OCI-LY1 (cell line): ENCODE measurements around the gene MED15.
"Not testable (repeated sequence)": the region's sequence is repeated elsewhere in the genome, so short reads cannot be mapped to it uniquely, and the experiment has no call there.

Experiments used
- H2AFZ ChIP-seq: fragments of 200-600 bp; sonication (generic), shearing (Covaris generic); 2 replicates; pipeline ENCODE4 v1.6.0; 2014; ENCODE audit warnings: antibody characterized with exemption, mild to moderate bottlenecking, low read length
- H3F3A ChIP-seq: fragments of 200-600 bp; sonication (generic), shearing (Covaris generic); 2 replicates; pipeline ENCODE4 v1.6.0; 2014; ENCODE audit warnings: mild to moderate bottlenecking, antibody characterized with exemption, low read length, moderate library complexity; ENCODE audit not compliant: insufficient read depth
- H3K27ac ChIP-seq: fragments of 200-600 bp; sonication (generic); 2 replicates; pipeline ENCODE4 v1.5.1; 2014; ENCODE audit warnings: low read length, mixed run types, mild to moderate bottlenecking, low read depth; ENCODE audit not compliant: poor library complexity, severe bottlenecking
- H3K27me3 ChIP-seq: fragments of 200-600 bp; sonication (generic); 2 replicates; pipeline ENCODE4 v1.6.0; 2014; ENCODE audit warnings: antibody characterized with exemption, mild to moderate bottlenecking, low read length, moderate library complexity; ENCODE audit not compliant: insufficient read depth
- H3K36me3 ChIP-seq: fragments of 200-600 bp; sonication (generic); 2 replicates; pipeline ENCODE4 v1.6.1; 2014; ENCODE audit warnings: mild to moderate bottlenecking, antibody characterized with exemption, low read length, moderate library complexity, mixed read lengths; ENCODE audit not compliant: insufficient read depth
- H3K4me1 ChIP-seq: fragments of 200-600 bp; sonication (generic); 2 replicates; pipeline ENCODE4 v1.5.1; 2014; ENCODE audit warnings: mild to moderate bottlenecking, low read length, moderate library complexity; ENCODE audit not compliant: insufficient read depth, severe bottlenecking
- H3K4me2 ChIP-seq: fragments of 200-600 bp; sonication (generic), shearing (Covaris generic); 2 replicates; pipeline ENCODE4 v1.6.1; 2014; ENCODE audit warnings: low read length
- H3K4me3 ChIP-seq: fragments of 200-600 bp; sonication (generic); 2 replicates; pipeline ENCODE4 v1.5.1; 2014; ENCODE audit warnings: low read length, low read depth, mild to moderate bottlenecking, mixed read lengths; ENCODE audit not compliant: poor library complexity, severe bottlenecking
- H3K79me2 ChIP-seq: fragments of 200-600 bp; shearing (Covaris generic); 2 replicates; pipeline ENCODE4 v1.6.1; 2016; ENCODE audit warnings: mixed run types, low read length, mixed read lengths; ENCODE audit not compliant: insufficient read depth
- H3K9ac ChIP-seq: fragments of 200-600 bp; sonication (generic), shearing (Covaris generic); 2 replicates; pipeline ENCODE4 v1.6.1; 2014; ENCODE audit warnings: mild to moderate bottlenecking, low read length, mixed read lengths
- H3K9me2 ChIP-seq: fragments of 200-600 bp; sonication (generic), shearing (Covaris generic); 2 replicates; pipeline ENCODE4 v1.6.1; 2014; ENCODE audit warnings: low read depth, mild to moderate bottlenecking, low read length, mixed read lengths
- H3K9me3 ChIP-seq: fragments of 200-600 bp; shearing (Covaris generic); 2 replicates; pipeline ENCODE4 v1.6.1; 2014; ENCODE audit warnings: low read length, mixed read lengths
- H4K20me1 ChIP-seq: fragments of 200-600 bp; sonication (generic), shearing (Covaris generic); 2 replicates; pipeline ENCODE4 v1.6.0; 2016; ENCODE audit warnings: mild to moderate bottlenecking, low read length; ENCODE audit not compliant: insufficient read depth
- EZH2 ChIP-seq: fragments of 200-600 bp; sonication (generic), shearing (Covaris generic); IDR thresholded peaks from 2 replicates; pipeline ENCODE4 v1.8.0; 2017; ENCODE audit warnings: borderline replicate concordance, mixed run types, mild to moderate bottlenecking, antibody characterized with exemption, low read length, moderate library complexity, mixed read lengths
- TF ChIP-seq, protein P1 (sequence below): fragments of 200-600 bp; sonication (generic), shearing (Covaris generic); IDR thresholded peaks from 2 replicates; pipeline ENCODE4 v1.5.1; 2017; ENCODE audit warnings: mild to moderate bottlenecking, antibody characterized with exemption, low read length, moderate library complexity, mixed read lengths

MED15 gene

DNA sequence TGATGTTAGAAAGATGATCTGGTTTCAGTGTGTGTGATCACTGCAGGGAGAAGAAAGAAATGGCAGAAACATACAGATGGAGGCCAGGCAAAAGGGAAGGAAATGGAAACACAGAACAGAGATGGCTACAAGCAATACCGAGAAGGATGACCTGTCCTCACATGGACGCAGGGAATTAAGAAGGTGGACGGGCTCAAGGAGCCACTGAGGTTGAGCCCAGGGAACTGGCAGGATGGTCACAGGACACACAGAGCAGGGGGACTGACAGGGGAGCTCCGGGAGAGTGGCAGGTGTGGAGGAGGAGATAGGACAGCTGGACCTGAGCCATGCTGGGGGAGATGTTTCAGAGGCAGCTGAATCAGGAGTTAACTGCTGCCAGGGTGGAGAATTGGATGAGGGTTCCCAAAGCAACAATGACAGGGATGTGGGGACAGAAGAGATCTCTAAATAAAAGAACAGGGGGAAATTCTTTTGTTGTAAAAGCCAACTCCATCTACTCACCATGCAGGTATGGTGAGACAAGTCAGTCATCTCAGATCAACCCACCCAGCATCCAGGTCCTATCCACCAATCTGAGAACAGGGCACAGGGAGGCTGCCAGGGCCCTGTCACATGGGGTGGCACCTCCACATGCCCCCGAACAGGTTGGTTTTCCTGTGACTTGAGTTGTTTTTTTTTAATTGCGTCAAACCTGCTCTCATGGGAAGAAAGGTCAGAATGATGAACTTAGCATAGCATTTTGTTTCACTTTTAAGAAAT lies 38.1 kb upstream of the MED15 start:
- Histone ChIP-seq H3K4me1 (peaks cover 4% of the 10 kb centered on the region), H4K20me1 (no peaks in the 10 kb centered on the region), H3K9me3 (no peaks in the 10 kb centered on the region), H3K9ac (no peak overlapping the region), H3K9me2 (no peaks in the 10 kb centered on the region), H3K4me2 (no peak overlapping the region), H3F3A (no peaks in the 10 kb centered on the region), H3K27ac (no peak overlapping the region), H2AFZ (no peak overlapping the region), H3K79me2 (no peaks in the 10 kb centered on the region), H3K27me3 (no peaks in the 10 kb centered on the region), H3K36me3 (peaks cover 7% of the 10 kb centered on the region), H3K4me3 (no peak overlapping the region)
- TF ChIP-seq EZH2 = no peak
- TF ChIP-seq, protein P1, sequence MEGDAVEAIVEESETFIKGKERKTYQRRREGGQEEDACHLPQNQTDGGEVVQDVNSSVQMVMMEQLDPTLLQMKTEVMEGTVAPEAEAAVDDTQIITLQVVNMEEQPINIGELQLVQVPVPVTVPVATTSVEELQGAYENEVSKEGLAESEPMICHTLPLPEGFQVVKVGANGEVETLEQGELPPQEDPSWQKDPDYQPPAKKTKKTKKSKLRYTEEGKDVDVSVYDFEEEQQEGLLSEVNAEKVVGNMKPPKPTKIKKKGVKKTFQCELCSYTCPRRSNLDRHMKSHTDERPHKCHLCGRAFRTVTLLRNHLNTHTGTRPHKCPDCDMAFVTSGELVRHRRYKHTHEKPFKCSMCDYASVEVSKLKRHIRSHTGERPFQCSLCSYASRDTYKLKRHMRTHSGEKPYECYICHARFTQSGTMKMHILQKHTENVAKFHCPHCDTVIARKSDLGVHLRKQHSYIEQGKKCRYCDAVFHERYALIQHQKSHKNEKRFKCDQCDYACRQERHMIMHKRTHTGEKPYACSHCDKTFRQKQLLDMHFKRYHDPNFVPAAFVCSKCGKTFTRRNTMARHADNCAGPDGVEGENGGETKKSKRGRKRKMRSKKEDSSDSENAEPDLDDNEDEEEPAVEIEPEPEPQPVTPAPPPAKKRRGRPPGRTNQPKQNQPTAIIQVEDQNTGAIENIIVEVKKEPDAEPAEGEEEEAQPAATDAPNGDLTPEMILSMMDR = no peak

DNA sequence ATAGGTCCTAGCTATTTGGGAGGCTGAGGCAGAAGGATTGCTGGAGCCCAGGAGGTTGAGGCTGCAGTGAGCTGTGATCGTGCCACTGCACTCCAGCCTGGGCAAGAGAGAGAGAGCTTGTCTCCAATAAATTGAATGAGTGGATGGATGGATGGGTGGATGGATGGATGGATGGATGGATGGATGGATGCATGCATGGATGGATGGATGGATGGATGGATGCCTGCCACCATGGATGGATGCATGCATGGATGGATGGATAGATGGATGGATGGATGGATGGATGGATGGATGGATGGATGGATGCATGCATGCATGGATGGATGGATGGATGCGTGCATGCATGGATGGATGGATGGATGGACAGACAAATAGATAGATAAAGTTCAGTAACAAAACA lies 36.9 kb upstream of the MED15 start:
- H3K4me2 ChIP-seq, H3K27me3 ChIP-seq, H3K4me1 ChIP-seq, H3F3A ChIP-seq, H3K79me2 ChIP-seq, H4K20me1 ChIP-seq, H3K9me3 ChIP-seq, H3K9me2 ChIP-seq, H3K9ac ChIP-seq, H3K27ac ChIP-seq, H3K4me3 ChIP-seq, H3K36me3 ChIP-seq, H2AFZ ChIP-seq: not testable (repeated sequence)

DNA sequence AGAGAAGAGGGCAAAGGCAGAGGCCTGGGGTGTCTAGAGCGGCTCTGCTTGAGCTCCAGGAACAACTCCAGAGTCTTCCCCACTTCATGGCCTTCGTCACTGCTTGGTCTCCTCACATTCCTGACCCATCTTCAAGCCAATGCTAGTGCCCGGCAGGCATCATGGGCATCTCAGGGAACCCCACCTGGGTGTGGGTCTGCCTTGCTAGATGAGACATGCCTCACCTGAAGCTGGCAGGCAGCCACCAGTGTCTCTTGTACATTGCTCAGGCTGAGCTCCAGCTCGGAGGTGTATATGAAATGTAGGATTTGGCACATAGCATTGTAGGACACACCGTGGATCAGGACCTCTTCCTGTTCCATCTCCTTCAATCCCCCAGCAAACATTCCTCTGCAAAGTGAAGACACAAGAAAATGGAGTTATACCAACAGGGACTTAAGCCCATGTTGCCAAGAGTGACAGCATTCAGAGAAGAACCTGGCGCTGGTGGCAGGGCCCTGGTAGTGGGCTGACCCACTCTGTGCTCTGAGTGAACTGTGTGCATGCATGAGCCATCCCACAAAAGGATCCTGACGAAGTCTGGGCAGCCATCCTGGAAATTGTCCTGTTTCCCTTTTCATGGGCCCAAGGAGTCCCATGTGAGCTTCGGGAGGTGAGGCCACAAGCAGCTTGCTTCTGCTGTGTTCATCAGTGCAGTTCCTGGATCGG lies 36.1 kb upstream of the MED15 start:
- no peak overlapping the region for H3K9ac ChIP-seq
- H3K79me2 ChIP-seq = no peaks in the 10 kb centered on the region
- no peaks in the 10 kb centered on the region for H3K9me2 ChIP-seq
- H3K27me3 ChIP-seq = no peaks in the 10 kb centered on the region
- no peak overlapping the region for H3K27ac ChIP-seq
- H3K4me1 ChIP-seq = no peaks in the 10 kb centered on the region
- H3K36me3 ChIP-seq = peaks cover 7% of the 10 kb centered on the region
- H3K9me3 ChIP-seq = no peaks in the 10 kb centered on the region
- no peaks in the 10 kb centered on the region for H4K20me1 ChIP-seq
- no peak for TF ChIP-seq EZH2
- TF ChIP-seq, protein P1 = no peak
- H3K4me3 ChIP-seq = no peak overlapping the region
- no peak overlapping the region for H2AFZ ChIP-seq
- H3K4me2 ChIP-seq = no peak overlapping the region
- no peaks in the 10 kb centered on the region for H3F3A ChIP-seq
